ENCODE measurements around the gene MED26. TPM values are rescaled to one million over a fixed set of nuclear protein-coding genes. Genes with fewer than 3 reads are reported as not detected.
A peak's percentile ranks its signal among the peaks of the same experiment; 100 is the strongest.

MED26 gene
- total RNA-seq, 1 donor: 7.3 TPM

DNA sequence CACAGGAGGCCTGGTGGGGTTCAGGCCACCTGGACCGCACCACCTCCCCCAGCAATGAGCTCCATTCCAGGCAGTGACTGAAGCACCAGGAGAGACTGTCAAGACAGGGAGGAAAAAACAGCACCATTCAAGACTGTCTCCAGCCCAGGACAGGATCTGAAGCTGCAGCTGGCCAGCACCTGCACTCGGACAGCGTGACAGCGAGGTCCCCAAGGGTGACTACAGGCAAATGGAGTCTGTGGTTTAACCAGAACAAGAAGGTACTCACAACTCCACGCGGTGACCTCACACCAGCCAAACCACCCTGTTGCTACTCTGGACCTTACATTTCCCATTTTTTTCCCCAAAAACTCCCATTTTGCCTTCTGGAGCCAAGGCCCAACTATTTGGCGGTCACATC, 9.8 kb downstream of the MED26 start:
- H3K4me3 ChIP-seq (ENCODE audit: low read depth, low read length): no peak overlapping the region
- no peak for DNase-seq (ENCODE audit: low read depth)
- TF ChIP-seq, protein P1, sequence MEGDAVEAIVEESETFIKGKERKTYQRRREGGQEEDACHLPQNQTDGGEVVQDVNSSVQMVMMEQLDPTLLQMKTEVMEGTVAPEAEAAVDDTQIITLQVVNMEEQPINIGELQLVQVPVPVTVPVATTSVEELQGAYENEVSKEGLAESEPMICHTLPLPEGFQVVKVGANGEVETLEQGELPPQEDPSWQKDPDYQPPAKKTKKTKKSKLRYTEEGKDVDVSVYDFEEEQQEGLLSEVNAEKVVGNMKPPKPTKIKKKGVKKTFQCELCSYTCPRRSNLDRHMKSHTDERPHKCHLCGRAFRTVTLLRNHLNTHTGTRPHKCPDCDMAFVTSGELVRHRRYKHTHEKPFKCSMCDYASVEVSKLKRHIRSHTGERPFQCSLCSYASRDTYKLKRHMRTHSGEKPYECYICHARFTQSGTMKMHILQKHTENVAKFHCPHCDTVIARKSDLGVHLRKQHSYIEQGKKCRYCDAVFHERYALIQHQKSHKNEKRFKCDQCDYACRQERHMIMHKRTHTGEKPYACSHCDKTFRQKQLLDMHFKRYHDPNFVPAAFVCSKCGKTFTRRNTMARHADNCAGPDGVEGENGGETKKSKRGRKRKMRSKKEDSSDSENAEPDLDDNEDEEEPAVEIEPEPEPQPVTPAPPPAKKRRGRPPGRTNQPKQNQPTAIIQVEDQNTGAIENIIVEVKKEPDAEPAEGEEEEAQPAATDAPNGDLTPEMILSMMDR (IDR thresholded peaks at IDR 0.05; ENCODE audit: insufficient read depth, low read depth, low read length): no peak

DNA sequence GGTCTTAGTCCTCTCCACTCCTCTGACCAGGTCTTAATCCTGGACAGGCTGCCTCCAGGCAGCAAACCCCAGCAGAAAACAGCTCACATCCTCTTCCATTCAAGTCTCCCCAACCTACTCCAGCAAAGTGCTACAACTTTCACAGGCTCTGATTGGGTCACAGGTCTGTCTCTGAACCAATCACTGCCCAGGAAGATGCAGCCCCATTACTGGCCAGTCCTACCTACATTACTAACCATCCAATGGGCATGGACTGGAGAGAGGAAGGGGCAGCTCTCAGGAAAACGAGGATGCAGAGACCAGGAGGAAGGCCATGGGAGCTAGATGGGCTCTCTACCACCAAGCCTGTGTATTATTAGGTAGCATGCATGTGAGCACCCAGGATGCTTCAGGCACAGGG, 12.2 kb downstream of the MED26 start:
- H3K4me3 ChIP-seq (ENCODE audit: low read depth, low read length): no peak overlapping the region
- TF ChIP-seq, protein P1 (IDR thresholded peaks at IDR 0.05; ENCODE audit: insufficient read depth, low read depth, low read length): no peak
- no peak for DNase-seq (ENCODE audit: low read depth)

DNA sequence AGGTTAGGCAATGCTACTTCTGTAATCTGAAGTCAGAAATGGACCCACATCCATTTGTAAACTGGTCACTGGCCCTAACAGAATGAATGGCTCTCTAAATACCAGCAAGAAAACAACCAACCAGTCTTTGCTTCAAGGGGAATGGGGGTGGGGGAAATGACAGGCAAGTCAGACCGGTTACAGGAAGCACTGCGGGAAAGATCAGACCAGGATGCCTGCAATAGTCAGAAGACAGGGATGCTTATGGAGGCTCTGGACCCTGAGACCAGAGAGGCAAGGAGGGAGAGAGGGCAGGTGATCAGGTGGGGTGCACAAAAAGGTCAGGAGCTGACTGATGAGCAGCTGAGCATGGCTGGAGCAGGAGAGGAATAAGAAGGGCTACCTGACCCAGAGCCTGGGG, 13.1 kb downstream of the MED26 start:
- TF ChIP-seq, protein P1 (IDR thresholded peaks at IDR 0.05; ENCODE audit: insufficient read depth, low read depth, low read length): no peak
- no peak for DNase-seq (ENCODE audit: low read depth)
- no peak overlapping the region for H3K4me3 ChIP-seq (ENCODE audit: low read depth, low read length)

DNA sequence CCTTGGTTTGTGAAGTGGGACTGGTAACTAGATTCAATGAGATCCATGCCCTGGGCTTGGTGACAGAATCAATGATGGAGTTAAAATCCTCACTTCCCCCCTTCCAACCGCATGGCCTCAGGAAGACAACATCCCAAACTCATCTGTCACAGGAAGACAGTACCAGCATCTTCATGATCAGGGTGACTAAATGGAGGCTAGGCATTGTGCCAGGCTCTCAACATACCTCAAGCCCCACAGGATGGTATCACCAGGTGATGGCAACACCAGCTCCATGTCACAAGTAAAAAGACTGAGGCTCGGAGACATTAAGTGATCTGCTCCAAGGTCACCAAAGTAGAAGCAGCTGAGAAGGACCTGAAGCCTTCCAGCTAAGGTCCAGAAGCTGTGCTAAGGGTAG, 14.2 kb downstream of the MED26 start:
- no peak for DNase-seq (ENCODE audit: low read depth)
- no peak overlapping the region for H3K4me3 ChIP-seq (ENCODE audit: low read depth, low read length)
- TF ChIP-seq, protein P1 (IDR thresholded peaks at IDR 0.05; ENCODE audit: insufficient read depth, low read depth, low read length): no peak

DNA sequence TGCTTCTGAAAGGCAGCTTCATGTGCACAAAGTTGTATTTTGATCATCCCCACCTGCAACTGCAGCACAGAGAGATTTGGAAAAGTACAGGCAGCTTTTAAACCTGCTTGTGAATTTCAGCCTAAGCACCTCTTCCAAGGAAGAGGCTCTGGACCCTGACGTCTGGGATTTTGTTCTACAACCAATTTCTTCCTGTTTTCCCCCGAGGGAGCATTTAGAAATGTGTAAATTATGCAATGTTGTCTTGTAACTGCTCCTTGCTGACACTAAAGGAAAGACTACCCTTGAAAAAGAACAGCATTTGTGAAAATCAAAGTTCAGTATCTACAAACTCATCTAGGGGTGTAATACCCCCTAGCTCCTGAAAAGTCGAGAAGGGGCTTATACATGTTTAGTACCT, 15.4 kb downstream of the MED26 start:
- no peak overlapping the region for H3K4me3 ChIP-seq (ENCODE audit: low read depth, low read length)
- TF ChIP-seq, protein P1 (IDR thresholded peaks at IDR 0.05; ENCODE audit: insufficient read depth, low read depth, low read length): no peak
- DNase-seq (ENCODE audit: low read depth): peak; percentile 71

DNA sequence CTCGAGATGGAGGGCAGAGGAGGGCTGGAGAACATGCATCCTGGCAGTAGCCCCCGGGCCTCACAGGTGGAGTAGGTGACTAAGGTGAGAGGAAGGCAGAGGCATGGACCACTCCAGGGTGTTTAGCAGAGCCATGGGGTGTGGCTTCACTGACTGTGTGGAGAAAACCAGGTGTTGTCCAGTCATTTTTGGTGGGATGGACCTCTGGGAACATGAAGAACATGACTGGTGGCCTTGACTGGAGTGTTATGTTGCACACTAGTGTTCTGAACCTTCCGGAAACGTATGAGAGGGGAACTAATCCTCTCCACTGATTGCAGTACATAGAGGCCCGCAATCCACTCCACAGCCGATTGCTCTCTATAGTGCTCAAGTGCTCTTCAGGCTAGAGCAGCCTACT, 16.9 kb downstream of the MED26 start:
- DNase-seq (ENCODE audit: low read depth): no peak
- no peak overlapping the region for H3K4me3 ChIP-seq (ENCODE audit: low read depth, low read length)
- TF ChIP-seq, protein P1 (IDR thresholded peaks at IDR 0.05; ENCODE audit: insufficient read depth, low read depth, low read length): no peak

DNA sequence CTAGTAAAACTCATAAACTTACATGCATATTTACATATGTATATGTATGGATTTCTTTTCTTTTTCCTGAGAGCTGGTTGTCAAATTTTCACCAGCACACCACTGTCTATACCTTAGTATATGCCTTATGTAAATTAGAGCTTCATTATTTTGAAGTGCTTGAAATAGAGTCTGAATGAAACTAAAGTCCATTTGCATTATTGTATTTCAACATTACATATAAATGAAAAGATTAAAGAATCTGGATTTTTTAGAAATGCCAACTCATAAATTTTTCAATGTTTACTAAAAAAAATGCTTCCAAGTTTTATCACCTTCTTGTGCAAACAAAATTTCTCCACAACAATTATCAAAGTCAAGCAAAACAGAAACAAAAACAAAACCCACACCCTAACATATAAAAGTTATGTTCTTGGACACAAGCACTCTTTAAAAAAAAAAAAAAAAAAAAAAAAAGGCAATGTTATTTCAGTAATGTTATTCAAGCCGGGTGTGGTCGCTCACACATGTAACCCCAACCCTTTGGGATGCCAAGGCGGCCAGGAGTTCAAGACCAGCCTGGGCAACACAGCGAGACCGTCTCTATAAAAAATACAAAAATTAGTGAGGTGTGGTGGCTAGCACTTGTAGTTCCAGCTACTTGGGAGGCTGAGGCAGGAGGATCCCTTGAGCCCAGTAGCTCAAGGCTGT, 18.3 kb downstream of the MED26 start:
- TF ChIP-seq, protein P1 (IDR thresholded peaks at IDR 0.05; ENCODE audit: insufficient read depth, low read depth, low read length): no peak
- peak; percentile 48 for DNase-seq (ENCODE audit: low read depth)
- no peak overlapping the region for H3K4me3 ChIP-seq (ENCODE audit: low read depth, low read length)

All from fibroblast of villous mesenchyme (primary cell).